GM10248 (cell line): Measurements from ENCODE around the gene BTBD2.

ENCODE experiments used
- CTCF ChIA-PET: fragments of 300-600 bp; sonication (Branson Sonifier 250); formaldehyde crosslinking; extraction: SDS; loops from one replicate; lab custom pipeline; 2021; ENCODE audit warnings: antibody characterized with exemption; lab: Yijun Ruan, JAX
- POLR2A ChIA-PET: fragments of 350-650 bp; sonication (Branson Sonifier 250); formaldehyde crosslinking; extraction: SDS; loops from one replicate; lab custom pipeline; 2020; ENCODE audit warnings: antibody characterized with exemption; lab: Yijun Ruan, JAX
- DNase-seq: peaks from one replicate; pipeline ENCODE4 v3.0.0; 2012; ENCODE audit errors: extremely low spot score
- CTCF ChIP-seq: IDR thresholded peaks from 2 replicates; pipeline ENCODE4 v1.5.1; 2012; ENCODE audit warnings: mild to moderate bottlenecking, low read depth; ENCODE audit errors: extremely low read depth, missing control alignments, control extremely low read depth

Gene BTBD2

GRCh38 chr19:1979642-1980041 is 35.9 kb downstream of the BTBD2 start:
- DNase-seq: no peak
- TF ChIP-seq CTCF: no peak
- ChIA-PET CTCF (no interaction called here), POLR2A (no interaction called here)

GRCh38 chr19:1979017-1979416 is 36.5 kb downstream of the BTBD2 start:
- CTCF ChIA-PET: no interaction called here
- TF ChIP-seq CTCF: no peak
- no peak for DNase-seq
- POLR2A ChIA-PET: no interaction called here

- no peak for TF ChIP-seq CTCF
- no peak for DNase-seq
- CTCF ChIA-PET: no interaction called here
- POLR2A ChIA-PET: no interaction called here
Measured at GRCh38 chr19:1978346-1978894, 37.1 kb downstream of the BTBD2 start.

- ChIA-PET POLR2A (no interaction called here), CTCF (interaction anchor here (1.1 kb wide), 1 partner anchor 49 kb away, joined by 4 read pairs; no protein-coding TSS in a partner anchor)
- no peak for TF ChIP-seq CTCF
- no peak for DNase-seq
Measured at GRCh38 chr19:1977120-1977519, 38.4 kb downstream of the BTBD2 start.

- no peak for DNase-seq
- POLR2A ChIA-PET: no interaction called here
- no peak for TF ChIP-seq CTCF
- CTCF ChIA-PET: no interaction called here
Measured at GRCh38 chr19:1975162-1975480, 40.4 kb downstream of the BTBD2 start.

- CTCF ChIA-PET: no interaction called here
- TF ChIP-seq CTCF: no peak
- POLR2A ChIA-PET: no interaction called here
- no peak for DNase-seq
Measured at GRCh38 chr19:1974381-1975161, 40.9 kb downstream of the BTBD2 start.
